ENCODE data around the gene LIN52.

GRCh38 chr14:74204491-74204890, 119.7 kb downstream of the LIN52 start:
- TF ChIP-seq CTCF (IDR thresholded peaks at IDR 0.05 in 8 of 11, conservative IDR thresholded peaks at IDR 0.05 in 3 of 11) (no peak), POLR2A (IDR thresholded peaks at IDR 0.05) (no peak)

Data from spleen (tissue), 7 donors.